K562 (cell line): ENCODE results near the gene LY6G6F. TPM values are rescaled to one million over a fixed set of nuclear protein-coding genes. Genes with fewer than 3 reads are reported as not detected.

ENCODE experiments used
- ATAC-seq: fragments of 200-7000 bp; cut with Tn5 transposase; 3 replicates; pipeline ENCODE4 v1.9.1; 2020; ENCODE audit warnings: moderate library complexity
- BruUV-seq: library from RNA; stranded (reverse); fragments of 400-500 nt; replicated peaks from 2 replicates; lab custom pipeline; 2021; lab: Mats Ljungman, UMichigan
- CTCF ChIA-PET: fragments of 300-600 bp; formaldehyde crosslinking; extraction: SDS; loops from one replicate; lab custom pipeline; 2021; ENCODE audit warnings: low intra/inter-chr PET ratio; lab: Yijun Ruan, JAX
- POLR2A ChIA-PET: fragments of 300-600, 350-650 bp; sonication (Branson Sonifier 250); formaldehyde crosslinking; extraction: SDS; loops from one replicate; lab custom pipeline; 2021; ENCODE audit warnings: antibody characterized with exemption, inconsistent platforms; lab: Yijun Ruan, JAX
- DNase-seq, 4 experiments: peaks; one replicate each; pipeline versions ENCODE4 v3.0.0 to v3.0.0-alpha.2; 2011 to 2018; ENCODE audit warnings: low spot score in 3 of 4, mixed read lengths in 3 of 4; ENCODE audit errors: extremely low read depth in 1 of 4
- FAIRE-seq: peaks from 2 replicates; lab custom pipeline; 2011; peaks lifted over from hg19 to GRCh38; lab: Jason Lieb, UNC
- H2AFZ ChIP-seq: 2 replicates; pipeline ENCODE4 v1.6.0; 2011; ENCODE audit warnings: low read depth, low read length, control low read depth, inconsistent platforms
- H3K27ac ChIP-seq: fragments of 200-600 bp; 3 replicates; pipeline ENCODE4 v1.8.0; 2011; ENCODE audit warnings: low read depth, mild to moderate bottlenecking, control low read depth, inconsistent platforms, low read length, moderate library complexity, mixed read lengths; ENCODE audit errors: extremely low read depth
- H3K27me3 ChIP-seq, 2 experiments: fragments of 300-600 bp in 1 of 2; 2 replicates in 1 of 2; 3 replicates in 1 of 2; pipeline versions ENCODE4 v1.6.0 to v1.8.0; 2011; ENCODE audit warnings: inconsistent platforms in 2 of 2, low read length in 2 of 2, mild to moderate bottlenecking in 1 of 2, mixed read lengths in 1 of 2, moderate library complexity in 1 of 2; ENCODE audit not compliant: control insufficient read depth in 2 of 2, insufficient read depth in 2 of 2
- H3K36me3 ChIP-seq: fragments of 300-600 bp; 3 replicates; pipeline ENCODE4 v1.8.0; 2011; ENCODE audit warnings: mild to moderate bottlenecking, low read length, inconsistent platforms; ENCODE audit not compliant: control insufficient read depth, insufficient read depth
- H3K4me1 ChIP-seq, 2 experiments: fragments of 200-600 bp in 1 of 2; replicated peaks in 1 of 2; 2 replicates in 1 of 2; 3 replicates in 1 of 2; pipeline versions ENCODE4 v1.5.1 to v1.8.0; 2011; ENCODE audit warnings: inconsistent platforms in 2 of 2, low read length in 2 of 2, mild to moderate bottlenecking in 1 of 2, mixed read lengths in 1 of 2, moderate library complexity in 1 of 2; ENCODE audit not compliant: control insufficient read depth in 2 of 2, insufficient read depth in 2 of 2
- H3K4me2 ChIP-seq: 2 replicates; pipeline ENCODE4 v1.6.1; 2011; ENCODE audit warnings: low read length, control low read depth, inconsistent platforms, mixed read lengths; ENCODE audit not compliant: insufficient read depth
- H3K4me3 ChIP-seq: fragments of 200-600 bp; sonication (generic), shearing (Covaris generic); 2 replicates; pipeline ENCODE4 v1.5.1; 2016; ENCODE audit warnings: control low read depth, inconsistent platforms
- H3K79me2 ChIP-seq: fragments of 200-600 bp; 3 replicates; pipeline ENCODE4 v1.8.0; 2011; ENCODE audit warnings: low read length, inconsistent platforms; ENCODE audit not compliant: control insufficient read depth, insufficient read depth
- H3K9ac ChIP-seq, 2 experiments: 2 replicates each; pipeline versions ENCODE4 v1.6.0 to v1.6.1; 2011; ENCODE audit warnings: low read depth in 2 of 2, low read length in 2 of 2, control low read depth in 1 of 2, inconsistent platforms in 1 of 2, mild to moderate bottlenecking in 1 of 2, mixed read lengths in 1 of 2; ENCODE audit not compliant: insufficient read depth in 1 of 2
- H3K9me1 ChIP-seq: one replicate; pipeline ENCODE4 v1.6.0; 2011; ENCODE audit warnings: inconsistent platforms, mild to moderate bottlenecking, low read length, moderate library complexity; ENCODE audit not compliant: control insufficient read depth, insufficient read depth
- H3K9me3 ChIP-seq: replicated peaks from 2 replicates; pipeline ENCODE4 v1.5.1; 2011; ENCODE audit warnings: low read depth, low read length, inconsistent platforms; ENCODE audit not compliant: control insufficient read depth, insufficient read depth
- H4K20me1 ChIP-seq: replicated peaks from 2 replicates; pipeline ENCODE4 v1.6.1; 2011; ENCODE audit warnings: low read length, inconsistent platforms, mixed read lengths; ENCODE audit not compliant: control insufficient read depth, insufficient read depth
- BCL6 ChIP-seq: fragments of 250-450 bp; sonication (Bioruptor Pico); IDR thresholded peaks from 2 replicates; pipeline ENCODE4 v1.4.0; 2020
- BRD4 ChIP-seq: fragments of 200-600 bp; sonication (generic); IDR thresholded peaks from 2 replicates; pipeline ENCODE4 v1.6.1; 2017; ENCODE audit warnings: inconsistent platforms
- BRF1 ChIP-seq: IDR thresholded peaks from 3 replicates; pipeline ENCODE4 v1.6.1; 2011; ENCODE audit warnings: borderline replicate concordance, mild to moderate bottlenecking; ENCODE audit not compliant: insufficient read length; ENCODE audit errors: extremely low read depth
- FOXJ2 ChIP-seq: fragments of 200-800 bp; sonication (Bioruptor generic); IDR thresholded peaks from 2 replicates; pipeline ENCODE4 v1.6.1; 2016; ENCODE audit warnings: missing genetic modification characterization, missing compliant biosample characterization
- JUNB ChIP-seq: fragments of 450-650 bp; formaldehyde crosslinking; conservative IDR thresholded peaks from 2 replicates; pipeline ENCODE4 v1.4.0; 2020; ENCODE audit warnings: mild to moderate bottlenecking
- MLX ChIP-seq, 2 experiments: fragments of 450-650 bp in 1 of 2; sonication (generic) in 1 of 2; formaldehyde crosslinking; conservative IDR thresholded peaks; 2 replicates each; pipeline versions ENCODE4 v1.4.0 to v1.8.1; 2020 to 2022; ENCODE audit warnings: mild to moderate bottlenecking in 1 of 2, missing genetic modification reagents in 1 of 2
- NKRF ChIP-seq: fragments of 450-650 bp; IDR thresholded peaks from 2 replicates; pipeline ENCODE4 v1.6.1; 2016; ENCODE audit warnings: borderline replicate concordance
- NR2C1 ChIP-seq, 2 experiments: fragments of 450-650 bp; IDR thresholded peaks; 2 replicates each; pipeline ENCODE4 v1.6.1; 2017; ENCODE audit warnings: mild to moderate bottlenecking in 2 of 2, antibody characterized with exemption in 1 of 2, inconsistent platforms in 1 of 2, missing compliant biosample characterization in 1 of 2, missing genetic modification characterization in 1 of 2
- NR3C1 ChIP-seq: sonication (generic); formaldehyde crosslinking; IDR thresholded peaks from 2 replicates; pipeline ENCODE4 v1.8.1; 2022; ENCODE audit warnings: missing genetic modification reagents
- PRPF4 ChIP-seq: fragments of 200-400 bp; formaldehyde crosslinking; IDR thresholded peaks from one replicate; pipeline ENCODE4 v1.6.1; 2017; ENCODE audit warnings: low read length, low read depth, mild to moderate bottlenecking; ENCODE audit not compliant: insufficient read depth, poor library complexity, severe bottlenecking
- RUNX1 ChIP-seq: sonication (generic); IDR thresholded peaks from 2 replicates; pipeline ENCODE4 v1.6.1; 2016; ENCODE audit warnings: antibody characterized with exemption, low read depth
- TSC22D4 ChIP-seq: fragments of 450-650 bp; IDR thresholded peaks from 2 replicates; pipeline ENCODE4 v1.6.1; 2016; ENCODE audit warnings: missing genetic modification characterization, missing biosample characterization, control low read depth
- ZBTB17 ChIP-seq: fragments of 450-650 bp; formaldehyde crosslinking; IDR thresholded peaks from 2 replicates; pipeline ENCODE4 v1.4.0; 2020; ENCODE audit warnings: mild to moderate bottlenecking
- ZFX ChIP-seq: sonication (generic); formaldehyde crosslinking; IDR thresholded peaks from 2 replicates; pipeline ENCODE4 v1.8.0; 2022; ENCODE audit warnings: mild to moderate bottlenecking, missing genetic modification reagents, moderate library complexity
- ZNF165 ChIP-seq: fragments of 250-450 bp; sonication (Bioruptor Pico); IDR thresholded peaks from 2 replicates; pipeline ENCODE4 v1.4.0; 2020; ENCODE audit warnings: borderline replicate concordance
- ZNF589 ChIP-seq: fragments of 200-800 bp; sonication (Bioruptor generic); IDR thresholded peaks from 2 replicates; pipeline ENCODE4 v1.6.1; 2016; ENCODE audit warnings: low read depth, missing genetic modification characterization, missing compliant biosample characterization
- ZNF75A ChIP-seq: fragments of 450-650 bp; formaldehyde crosslinking; IDR thresholded peaks from 2 replicates; pipeline ENCODE4 v1.4.0; 2020; ENCODE audit warnings: mild to moderate bottlenecking
- ZNF766 ChIP-seq: fragments of 200-800 bp; sonication (Bioruptor generic); conservative IDR thresholded peaks from 2 replicates; pipeline ENCODE4 v1.6.1; 2016; ENCODE audit warnings: missing genetic modification characterization, missing compliant biosample characterization
- ZNF77 ChIP-seq: fragments of 250-450 bp; sonication (Bioruptor Pico); IDR thresholded peaks from 2 replicates; pipeline ENCODE4 v1.5.0; 2020
- ZSCAN29 ChIP-seq: fragments of 450-650 bp; IDR thresholded peaks from 2 replicates; pipeline ENCODE4 v1.6.1; 2017
- WGBS: fragments of 100-300 bp; shearing (Covaris generic); methylation state at CpG from one replicate; pipeline ENCODE4 v1.1.6; 2016; ENCODE audit warnings: low coverage, mixed read lengths; ENCODE audit not compliant: insufficient coverage; ENCODE audit errors: missing lambda C conversion rate; 5-methylcytosine and 5-hydroxymethylcytosine counted together
- in situ Hi-C: fragments of 300-500 bp; cut with MboI; formaldehyde crosslinking; loops from 4 replicates; pipeline ENCODE4 v1.15.0; 2018; ENCODE audit warnings: inconsistent platforms, mixed read lengths
- intact Hi-C: fragments of 100-400 bp; cut with micrococcal nuclease; formaldehyde crosslinking; loops from 2 replicates; pipeline ENCODE4 v1.14.2; 2022
- polyA plus RNA-seq, 8 experiments: library from polyadenylated mRNA; depleted of rRNA in 4 of 8; stranded (reverse) in 5 of 8; unstranded in 3 of 8; fragments of >200 nt; fragmentation: Nextera tagmentation in 2 of 8; fragmentation: Illumina TruSeq in 1 of 8; extraction: Ambion mirVana in 2 of 8; extraction: Trizol in 1 of 8; gene quantifications; 2 replicates each; pipeline versions ENCODE4 v1.2.1 to v1.2.3, GENCODE V29; 2011 to 2014; ENCODE audit warnings: inconsistent platforms in 1 of 8, missing spikeins in 1 of 8
- total RNA-seq, 7 experiments: library from RNA; depleted of rRNA in 6 of 7; stranded (reverse); fragments of >200 nt in 6 of 7; fragmentation: Illumina TruSeq in 2 of 7; extraction: Trizol in 2 of 7; gene quantifications; 2 replicates each; pipeline versions ENCODE4 v1.2.1 to v1.2.3, GENCODE V29; 2011 to 2021; ENCODE audit warnings: low replicate concordance in 1 of 7

The LY6G6F gene
- total and polyA plus RNA-seq, 9 of the 15 experiments (the other 6 are each of a cell fraction or from before 2014, with no cell fraction given): 0.14 to 0.50 (median 0.28) TPM; not detected in 2

GRCh38 chr6:31660381-31661261 is 46.0 kb upstream of the LY6G6F start, which contains the start of gene C6orf47:
Gene C6orf47 (minus strand): TSS chr6:31660778. CDS start chr6:31659947, 831 bp downstream.
- in situ Hi-C loops (loop anchor here (5.0 kb wide), 2 partner anchors 113 to 202 kb away; partner anchors contain the start of genes ATP6V1G2, NEU1 and NFKBIL1), intact Hi-C loops (loop anchor here (1.0 to 10.0 kb wide), 2 partner anchors 8 to 514 kb away; partner anchors contain the start of genes AGPAT1, BAG6 and RNF5)
- peak within 1 kb of the TSS; percentile 98 for H3K4me2 ChIP-seq
- peaks cover 47 to 65% of the 10 kb centered on the region in 2 experiments for H3K4me1 ChIP-seq
- H3K4me3 ChIP-seq: peak within 1 kb of the TSS; percentile 52
- H2AFZ ChIP-seq: peak within 1 kb of the TSS; percentile 41
- H3K79me2 ChIP-seq: peaks cover 84% of the 10 kb centered on the region
- peak; percentile 93 to 99 (median 96) for DNase-seq
- TSS peak; percentile 5 for BruUV-seq
- H3K36me3 ChIP-seq: peaks cover 59% of the 10 kb centered on the region
- no peaks in the 10 kb centered on the region for H3K27me3 ChIP-seq
- POLR2A ChIA-PET: interaction anchor here (0.6 to 9.8 kb wide), 42 partner anchors 8 to 1311 kb away, joined by 3 to 267 read pairs (median 5); partner anchors contain the start of genes ABHD16A, APOM, BAG6 and CLIC1
- ATAC-seq: peak; percentile 82
- no peaks in the 10 kb centered on the region for H3K9me3 ChIP-seq
- CTCF ChIA-PET: no interaction called here
- H4K20me1 ChIP-seq: peaks cover 8% of the 10 kb centered on the region; the same call in 1 of the 2 replicates
- no peaks in the 10 kb centered on the region for H3K9me1 ChIP-seq
- peak; percentile 80 for FAIRE-seq
- H3K9ac ChIP-seq: peak within 1 kb of the TSS; percentile 80 to 93
- WGBS: 1% methylated on average over 52 of the region's 52 CpGs
- peak within 1 kb of the TSS; percentile 80 for H3K27ac ChIP-seq
- TF ChIP-seq ZNF766 (CRISPR knock-in tag): no peak
- TF ChIP-seq ZSCAN29: peak; percentile 58; the same call in 1 of the 2 replicates
- no peak for TF ChIP-seq FOXJ2
- peak in 1 of 2 experiments; percentile 59; a peak in 2 of 4 replicates for TF ChIP-seq MLX (CRISPR knock-in tag; conservative IDR thresholded peaks at IDR 0.05)
- no peak for TF ChIP-seq BRD4
- peak; percentile 37 for TF ChIP-seq NKRF
- TF ChIP-seq PRPF4: no peak
- TF ChIP-seq BCL6 (CRISPR knock-in tag): peak; percentile 7; the same call in 1 of the 2 replicates
- no peak for TF ChIP-seq ZNF589 (CRISPR knock-in tag)
- peak; percentile 93 for TF ChIP-seq ZNF77 (CRISPR knock-in tag)
- TF ChIP-seq ZBTB17 (CRISPR knock-in tag): peak; percentile 91
- no peak for TF ChIP-seq TSC22D4 (tag)
- TF ChIP-seq NR3C1 (CRISPR knock-in tag): no peak
- TF ChIP-seq ZNF75A (CRISPR knock-in tag): peak; percentile 32; the same call in 1 of the 2 replicates
- TF ChIP-seq NR2C1 (IDR thresholded peaks at IDR 0.05): no peak
- TF ChIP-seq NR2C1 (tag; IDR thresholded peaks at IDR 0.05): peak; percentile 42; the same call in 1 of the 2 replicates
- no peak for TF ChIP-seq BRF1
- TF ChIP-seq RUNX1: peak; percentile 85; the same call in 1 of the 2 replicates
- TF ChIP-seq ZNF165 (CRISPR knock-in tag): 0 out of 2 replicates have a peak, but pooled peaks have one; percentile 3
- no peak for TF ChIP-seq JUNB (CRISPR knock-in tag)
- no peak for TF ChIP-seq ZFX
